ENCODE results near the gene LGALS9C. TPM values are rescaled to one million over a fixed set of nuclear protein-coding genes. Genes with fewer than 3 reads are reported as not detected.
"Not testable (repeated sequence)": the region's sequence is repeated elsewhere in the genome, so short reads cannot be mapped to it uniquely, and the experiment has no call there.

Gene LGALS9C
- total RNA-seq, 1 experiment from 2014 or later, result not detected

DNA sequence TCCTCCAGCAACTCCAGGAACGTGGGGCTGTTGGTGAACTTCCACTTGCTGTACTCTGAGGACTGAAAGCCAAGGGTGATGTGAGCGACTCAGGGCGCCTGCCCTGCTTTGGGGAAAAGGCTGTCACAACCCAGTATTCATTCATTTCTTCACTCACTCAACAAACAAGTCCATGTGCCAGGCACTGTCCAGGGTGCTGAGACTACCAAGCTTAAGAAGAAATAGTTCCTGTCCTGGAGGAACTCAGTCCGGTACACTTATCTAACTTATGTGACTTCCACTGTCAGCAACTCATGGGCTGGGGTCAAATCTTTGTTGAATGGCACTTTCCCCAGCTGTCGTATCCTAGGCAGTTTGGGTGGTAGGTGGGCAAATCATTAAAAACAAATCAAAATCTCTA lies 26.6 kb downstream of the LGALS9C start:
- POLR2A ChIA-PET; H3K9me3 ChIP-seq (ENCODE audit: control insufficient read depth, insufficient read depth, low read depth, low read length); intact Hi-C loops (cut with micrococcal nuclease; ENCODE audit: unreplicated experiment); DNase-seq (ENCODE audit: low read depth, low spot score); H3K4me1 ChIP-seq (ENCODE audit: control insufficient read depth, insufficient read depth, low read length); BruUV-seq (replicated peaks); H3K27me3 ChIP-seq (ENCODE audit: control insufficient read depth, insufficient read depth, low read length); in situ Hi-C loops (cut with HindIII; ENCODE audit: low pct_unique_long_range_greater_than_20kb, low sequenced_read_pairs); CTCF ChIA-PET; ATAC-seq; H3K27ac ChIP-seq (ENCODE audit: low read length); H3K36me3 ChIP-seq (ENCODE audit: control insufficient read depth, insufficient read depth, low read length); H3K4me3 ChIP-seq (ENCODE audit: low read depth in 2 of 2, low read length in 2 of 2): not testable (repeated sequence)
- TF ChIP-seq, protein P1, sequence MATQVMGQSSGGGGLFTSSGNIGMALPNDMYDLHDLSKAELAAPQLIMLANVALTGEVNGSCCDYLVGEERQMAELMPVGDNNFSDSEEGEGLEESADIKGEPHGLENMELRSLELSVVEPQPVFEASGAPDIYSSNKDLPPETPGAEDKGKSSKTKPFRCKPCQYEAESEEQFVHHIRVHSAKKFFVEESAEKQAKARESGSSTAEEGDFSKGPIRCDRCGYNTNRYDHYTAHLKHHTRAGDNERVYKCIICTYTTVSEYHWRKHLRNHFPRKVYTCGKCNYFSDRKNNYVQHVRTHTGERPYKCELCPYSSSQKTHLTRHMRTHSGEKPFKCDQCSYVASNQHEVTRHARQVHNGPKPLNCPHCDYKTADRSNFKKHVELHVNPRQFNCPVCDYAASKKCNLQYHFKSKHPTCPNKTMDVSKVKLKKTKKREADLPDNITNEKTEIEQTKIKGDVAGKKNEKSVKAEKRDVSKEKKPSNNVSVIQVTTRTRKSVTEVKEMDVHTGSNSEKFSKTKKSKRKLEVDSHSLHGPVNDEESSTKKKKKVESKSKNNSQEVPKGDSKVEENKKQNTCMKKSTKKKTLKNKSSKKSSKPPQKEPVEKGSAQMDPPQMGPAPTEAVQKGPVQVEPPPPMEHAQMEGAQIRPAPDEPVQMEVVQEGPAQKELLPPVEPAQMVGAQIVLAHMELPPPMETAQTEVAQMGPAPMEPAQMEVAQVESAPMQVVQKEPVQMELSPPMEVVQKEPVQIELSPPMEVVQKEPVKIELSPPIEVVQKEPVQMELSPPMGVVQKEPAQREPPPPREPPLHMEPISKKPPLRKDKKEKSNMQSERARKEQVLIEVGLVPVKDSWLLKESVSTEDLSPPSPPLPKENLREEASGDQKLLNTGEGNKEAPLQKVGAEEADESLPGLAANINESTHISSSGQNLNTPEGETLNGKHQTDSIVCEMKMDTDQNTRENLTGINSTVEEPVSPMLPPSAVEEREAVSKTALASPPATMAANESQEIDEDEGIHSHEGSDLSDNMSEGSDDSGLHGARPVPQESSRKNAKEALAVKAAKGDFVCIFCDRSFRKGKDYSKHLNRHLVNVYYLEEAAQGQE (IDR thresholded peaks at IDR 0.05; ENCODE audit: insufficient read depth in 1 of 2, low read depth in 2 of 2, low read length in 1 of 2), result peak in 1 of 2 experiments; percentile 61; a peak in 2 of 4 replicates

DNA sequence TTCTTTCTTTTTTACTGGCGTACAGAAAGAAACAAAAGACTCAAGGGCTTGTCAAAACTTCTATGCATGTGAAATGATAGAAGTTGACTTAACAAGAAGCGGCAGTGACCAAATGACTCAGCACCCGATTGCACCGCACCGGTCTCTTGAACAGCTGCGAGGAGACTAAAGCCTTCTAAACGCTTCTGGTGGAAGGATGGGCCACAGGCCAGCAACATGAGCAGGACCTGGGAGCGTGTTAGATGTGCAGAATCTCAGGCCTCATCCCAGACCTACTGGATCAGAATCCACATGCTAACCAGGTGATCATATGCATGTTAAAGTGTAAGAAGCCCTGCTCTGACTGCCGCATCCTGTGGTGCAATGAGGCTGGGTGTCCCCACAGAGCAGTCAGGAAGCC lies 31.1 kb downstream of the LGALS9C start:
- H3K4me1 ChIP-seq (ENCODE audit: control insufficient read depth, insufficient read depth, low read length); BruUV-seq (replicated peaks); H3K4me3 ChIP-seq (ENCODE audit: low read depth in 2 of 2, low read length in 2 of 2); CTCF ChIA-PET; intact Hi-C loops (cut with micrococcal nuclease; ENCODE audit: unreplicated experiment); DNase-seq (ENCODE audit: low read depth, low spot score); H3K36me3 ChIP-seq (ENCODE audit: control insufficient read depth, insufficient read depth, low read length); H3K9me3 ChIP-seq (ENCODE audit: control insufficient read depth, insufficient read depth, low read depth, low read length); H3K27me3 ChIP-seq (ENCODE audit: control insufficient read depth, insufficient read depth, low read length); POLR2A ChIA-PET; H3K27ac ChIP-seq (ENCODE audit: low read length); ATAC-seq; in situ Hi-C loops (cut with HindIII; ENCODE audit: low pct_unique_long_range_greater_than_20kb, low sequenced_read_pairs): not testable (repeated sequence)

DNA sequence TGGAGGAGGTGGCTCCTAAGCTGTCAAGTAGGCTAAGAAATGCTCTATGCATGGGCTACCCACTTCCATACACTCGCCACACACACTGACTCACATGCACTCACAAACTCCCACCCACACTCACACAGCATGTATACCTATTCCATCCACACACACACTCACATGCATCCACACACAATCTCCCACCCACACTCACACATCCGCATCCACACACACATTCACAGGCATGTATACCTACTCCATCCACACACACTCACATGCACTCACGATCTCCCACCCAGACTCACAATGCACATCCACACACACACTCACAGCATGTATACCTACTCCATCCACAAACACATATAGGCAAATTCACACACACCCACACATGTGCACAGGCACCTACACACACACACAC lies 32.1 kb downstream of the LGALS9C start:
- H3K9me3 ChIP-seq (ENCODE audit: control insufficient read depth, insufficient read depth, low read depth, low read length); H3K27me3 ChIP-seq (ENCODE audit: control insufficient read depth, insufficient read depth, low read length); H3K36me3 ChIP-seq (ENCODE audit: control insufficient read depth, insufficient read depth, low read length); H3K4me1 ChIP-seq (ENCODE audit: control insufficient read depth, insufficient read depth, low read length); H3K27ac ChIP-seq (ENCODE audit: low read length); DNase-seq (ENCODE audit: low read depth, low spot score); BruUV-seq (replicated peaks); intact Hi-C loops (cut with micrococcal nuclease; ENCODE audit: unreplicated experiment); in situ Hi-C loops (cut with HindIII; ENCODE audit: low pct_unique_long_range_greater_than_20kb, low sequenced_read_pairs); H3K4me3 ChIP-seq (ENCODE audit: low read depth in 2 of 2, low read length in 2 of 2); POLR2A ChIA-PET; CTCF ChIA-PET; ATAC-seq: not testable (repeated sequence)

DNA sequence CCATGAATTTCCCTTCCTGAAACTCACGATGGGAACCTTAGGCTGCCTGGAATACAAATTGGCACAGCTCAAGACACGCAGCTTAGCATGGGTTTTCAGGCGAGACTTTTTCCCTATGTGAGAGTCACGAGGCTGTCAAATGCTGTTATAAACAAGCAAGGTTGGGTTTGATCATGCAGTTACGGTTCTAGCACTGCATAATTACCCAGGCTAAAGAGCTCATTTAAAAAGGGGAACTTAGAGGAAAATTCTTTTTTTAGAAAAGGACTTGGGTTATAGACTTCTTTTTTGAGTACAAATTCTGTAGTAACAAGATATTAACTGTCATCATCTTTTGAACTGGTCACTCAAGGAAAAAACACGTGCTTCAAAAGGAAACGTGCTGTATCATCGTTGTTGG lies 44.5 kb downstream of the LGALS9C start:
- in situ Hi-C loops (cut with HindIII; ENCODE audit: low pct_unique_long_range_greater_than_20kb, low sequenced_read_pairs); H3K27me3 ChIP-seq (ENCODE audit: control insufficient read depth, insufficient read depth, low read length); BruUV-seq (replicated peaks); H3K9me3 ChIP-seq (ENCODE audit: control insufficient read depth, insufficient read depth, low read depth, low read length); ATAC-seq; intact Hi-C loops (cut with micrococcal nuclease; ENCODE audit: unreplicated experiment); CTCF ChIA-PET; DNase-seq (ENCODE audit: low read depth, low spot score); H3K4me3 ChIP-seq (ENCODE audit: low read depth in 2 of 2, low read length in 2 of 2); H3K4me1 ChIP-seq (ENCODE audit: control insufficient read depth, insufficient read depth, low read length); H3K36me3 ChIP-seq (ENCODE audit: control insufficient read depth, insufficient read depth, low read length); H3K27ac ChIP-seq (ENCODE audit: low read length): not testable (repeated sequence)
- POLR2A ChIA-PET, result interaction anchor here (0.6 kb wide), 1 partner anchor 846 kb away, joined by 4 read pairs; no protein-coding TSS in a partner anchor

Measured in Panc1 (cell line).